K562 (cell line): ENCODE results near the gene MICU1.
"Not testable (repeated sequence)": the region's sequence is repeated elsewhere in the genome, so short reads cannot be mapped to it uniquely, and the experiment has no call there.

Experiments
- BRCA1 ChIP-seq, 2 experiments: fragments of 450-650 bp in 1 of 2; sonication (generic) in 1 of 2; formaldehyde crosslinking in 1 of 2; IDR thresholded peaks; 2 replicates each; pipeline versions ENCODE4 v1.5.0 to v1.6.1; 2017 to 2020; ENCODE audit warnings: mild to moderate bottlenecking in 1 of 2, missing genetic modification reagents in 1 of 2
- DACH1 ChIP-seq: fragments of 450-650 bp; IDR thresholded peaks from 2 replicates; pipeline ENCODE4 v1.6.1; 2018; ENCODE audit not compliant: partially characterized antibody
- DDX20 ChIP-seq: fragments of 450-650 bp; IDR thresholded peaks from 2 replicates; pipeline ENCODE4 v1.6.1; 2016; ENCODE audit warnings: missing genetic modification characterization, low read depth, mild to moderate bottlenecking, missing compliant biosample characterization, moderate library complexity
- EP300 ChIP-seq: IDR thresholded peaks from 2 replicates; pipeline ENCODE4 v1.6.1; 2012; ENCODE audit warnings: low read length, improper control_type of control experiment
- EZH2 ChIP-seq: IDR thresholded peaks from 2 replicates; pipeline ENCODE4 v1.6.1; 2012; ENCODE audit warnings: low read depth, mild to moderate bottlenecking, inconsistent platforms, low read length, borderline replicate concordance
- HDAC2 ChIP-seq: fragments of 450-650 bp; IDR thresholded peaks from 2 replicates; pipeline ENCODE4 v1.6.1; 2016; ENCODE audit warnings: mild to moderate bottlenecking
- JUND ChIP-seq, 2 experiments: IDR thresholded peaks; 2 replicates in 1 of 2; 3 replicates in 1 of 2; pipeline ENCODE4 v1.6.1; 2011; ENCODE audit warnings: borderline replicate concordance in 2 of 2, low read depth in 2 of 2, low read length in 2 of 2, improper control_type of control experiment in 1 of 2, missing biosample characterization in 1 of 2, missing genetic modification characterization in 1 of 2, missing genetic modification reagents in 1 of 2
- RAD21 ChIP-seq, 2 experiments: fragments of 250-450 bp in 1 of 2; fragments of 450-650 bp in 1 of 2; sonication (Bioruptor Pico) in 1 of 2; formaldehyde crosslinking in 1 of 2; IDR thresholded peaks in 1 of 2; conservative IDR thresholded peaks in 1 of 2; 2 replicates each; pipeline versions ENCODE4 v1.4.0 to v1.8.0; 2020 to 2022; ENCODE audit warnings: mild to moderate bottlenecking in 2 of 2, moderate library complexity in 1 of 2
- RBM17 ChIP-seq: fragments of 200-400 bp; formaldehyde crosslinking; IDR thresholded peaks from 2 replicates; pipeline ENCODE4 v1.6.1; 2017; ENCODE audit warnings: low read depth, mild to moderate bottlenecking, low read length, borderline replicate concordance

DNA sequence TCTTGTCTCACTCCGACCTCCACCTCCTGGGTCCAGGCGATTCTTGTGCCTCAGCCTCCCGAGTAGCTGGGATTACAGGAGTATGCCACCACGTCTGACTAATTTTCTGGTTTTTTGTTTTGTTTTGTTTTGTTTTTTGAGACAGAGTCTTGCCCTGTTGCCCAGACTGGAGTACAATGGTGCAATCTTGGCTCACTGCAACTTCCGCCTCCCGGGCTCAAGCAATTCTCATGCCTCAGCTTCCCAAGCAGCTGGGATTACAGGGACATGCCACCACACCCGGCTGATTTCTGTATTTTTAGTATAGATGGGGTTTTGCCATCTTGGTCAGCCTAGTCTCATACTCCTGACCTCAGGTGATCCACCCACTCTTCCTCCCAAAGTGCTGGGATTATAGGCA lies 158.8 kb downstream of the MICU1 start:
- not testable (repeated sequence) for TF ChIP-seq HDAC2; EP300; DDX20 (tag); RBM17; RAD21 (CRISPR knock-in tag; conservative IDR thresholded peaks at IDR 0.05 in 1 of 2, IDR thresholded peaks at IDR 0.05 in 1 of 2); BRCA1 (IDR thresholded peaks at IDR 0.05); BRCA1 (CRISPR knock-in tag; IDR thresholded peaks at IDR 0.05); EZH2; JUND (IDR thresholded peaks at IDR 0.05; ENCODE audit: borderline replicate concordance, low read depth, low read length); JUND (tag; IDR thresholded peaks at IDR 0.05; ENCODE audit: borderline replicate concordance, low read depth, low read length); DACH1
